Measurements from ENCODE around the gene SCO2. TPM values are rescaled to one million over a fixed set of nuclear protein-coding genes. Genes with fewer than 3 reads are reported as not detected.

SCO2 gene
- total RNA-seq, 1 donor from 2014 or later: 0.78 TPM

DNA sequence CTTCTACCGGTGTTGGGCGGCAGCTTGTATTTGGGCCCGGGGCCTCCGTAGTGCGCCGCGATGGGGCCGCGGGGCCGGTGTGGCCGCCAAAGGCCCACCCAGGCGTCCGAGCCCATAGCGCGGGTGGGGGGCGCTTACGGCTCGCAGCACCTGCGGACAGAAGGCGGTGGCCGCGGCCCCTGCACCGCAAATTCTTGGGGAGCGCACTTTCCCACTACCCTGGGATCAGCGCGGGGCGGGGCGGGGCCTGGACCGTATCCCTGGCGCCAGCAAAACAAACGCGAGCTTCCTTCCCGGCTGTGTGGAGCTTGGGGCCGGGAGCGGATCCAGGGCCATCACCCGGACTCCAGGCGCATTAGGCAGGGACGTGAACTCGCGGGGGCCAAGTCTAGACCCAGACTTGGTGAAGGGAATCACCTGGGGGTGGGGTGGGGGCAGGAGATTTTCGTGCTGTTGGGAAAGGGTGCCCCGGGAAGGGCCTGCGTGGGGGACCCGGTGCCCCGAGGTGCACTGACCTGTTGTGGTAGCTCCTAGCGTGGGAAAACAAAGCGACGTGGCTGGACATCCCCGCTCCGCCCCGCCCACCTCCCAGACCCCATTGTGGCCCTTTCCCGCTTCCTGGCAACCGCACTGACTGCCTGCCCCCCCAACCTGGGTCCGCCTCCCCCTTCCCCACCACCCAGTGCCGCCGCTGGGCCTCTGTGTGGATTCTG is 6.7 kb upstream of the SCO2 start:
- DNase-seq: no peak

DNA sequence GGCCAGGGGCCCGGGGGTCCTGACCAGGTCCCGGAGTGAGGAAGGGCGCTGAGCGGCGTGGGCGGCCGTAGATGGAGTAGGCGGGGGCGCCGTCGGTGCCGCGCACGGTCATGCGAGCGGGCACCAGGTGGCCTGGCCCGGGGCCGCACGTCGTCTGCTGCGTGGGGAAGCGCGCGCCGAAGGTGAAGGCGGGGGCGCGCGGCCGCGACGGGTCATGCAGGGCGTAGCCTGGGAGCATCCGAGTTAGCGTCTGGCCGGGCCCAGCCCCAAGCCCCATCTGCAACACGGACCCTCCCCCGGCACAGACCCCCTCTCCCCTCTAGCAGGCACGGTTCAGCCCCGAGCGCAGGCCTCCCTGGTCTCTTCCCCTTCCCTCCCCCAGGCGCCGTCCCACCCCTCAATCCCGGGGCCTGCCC is 6.2 kb upstream of the SCO2 start:
- DNase-seq: no peak

DNA sequence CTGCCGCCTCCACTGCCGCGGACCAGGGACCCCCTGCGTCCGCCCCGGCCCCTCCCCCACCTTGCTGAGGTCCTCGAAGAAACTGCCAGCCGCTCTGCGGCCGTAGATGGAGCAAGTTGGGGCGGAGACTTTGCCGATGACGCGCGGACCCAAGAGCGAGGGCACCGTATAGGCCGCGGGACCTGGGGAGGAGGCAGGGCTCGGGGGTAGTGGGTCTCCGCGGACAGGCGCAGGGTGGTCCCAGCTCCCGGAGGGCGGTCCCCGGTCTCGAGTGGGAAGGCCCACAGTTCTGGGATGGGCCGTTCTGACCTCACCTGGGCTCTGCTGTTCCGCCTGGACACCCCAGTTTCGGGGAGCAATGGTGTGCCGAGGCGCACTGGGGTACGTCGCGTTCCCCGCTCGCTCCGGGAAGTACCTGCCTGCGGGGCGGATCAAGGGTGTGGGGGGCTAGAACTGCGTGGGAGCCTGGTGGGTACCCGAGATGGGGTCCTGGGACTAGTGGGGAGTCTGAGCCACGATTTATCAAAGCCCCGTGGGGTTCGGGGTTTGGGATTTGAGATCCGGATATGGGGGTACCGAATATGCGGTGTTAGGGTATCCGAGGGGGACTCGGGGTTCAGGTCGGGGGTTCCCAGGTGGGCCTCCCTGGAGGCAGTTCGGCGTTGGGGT is 5.6 kb upstream of the SCO2 start:
- no peak for DNase-seq

DNA sequence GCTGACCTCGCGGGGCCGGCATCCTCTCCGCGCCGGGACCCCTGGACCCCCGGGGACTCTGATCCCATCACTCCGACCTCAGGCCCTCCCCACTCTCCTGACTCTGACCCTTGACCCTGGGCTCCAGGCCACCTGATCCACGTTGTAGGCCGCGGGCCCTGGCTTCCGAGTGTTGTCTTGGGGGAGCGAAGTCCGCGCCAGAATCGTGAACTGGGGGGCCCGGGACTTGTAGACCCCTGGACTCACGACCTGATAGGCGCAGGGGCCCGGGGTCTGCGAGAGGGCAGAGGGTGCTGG is 5.1 kb upstream of the SCO2 start:
- no peak for DNase-seq

DNA sequence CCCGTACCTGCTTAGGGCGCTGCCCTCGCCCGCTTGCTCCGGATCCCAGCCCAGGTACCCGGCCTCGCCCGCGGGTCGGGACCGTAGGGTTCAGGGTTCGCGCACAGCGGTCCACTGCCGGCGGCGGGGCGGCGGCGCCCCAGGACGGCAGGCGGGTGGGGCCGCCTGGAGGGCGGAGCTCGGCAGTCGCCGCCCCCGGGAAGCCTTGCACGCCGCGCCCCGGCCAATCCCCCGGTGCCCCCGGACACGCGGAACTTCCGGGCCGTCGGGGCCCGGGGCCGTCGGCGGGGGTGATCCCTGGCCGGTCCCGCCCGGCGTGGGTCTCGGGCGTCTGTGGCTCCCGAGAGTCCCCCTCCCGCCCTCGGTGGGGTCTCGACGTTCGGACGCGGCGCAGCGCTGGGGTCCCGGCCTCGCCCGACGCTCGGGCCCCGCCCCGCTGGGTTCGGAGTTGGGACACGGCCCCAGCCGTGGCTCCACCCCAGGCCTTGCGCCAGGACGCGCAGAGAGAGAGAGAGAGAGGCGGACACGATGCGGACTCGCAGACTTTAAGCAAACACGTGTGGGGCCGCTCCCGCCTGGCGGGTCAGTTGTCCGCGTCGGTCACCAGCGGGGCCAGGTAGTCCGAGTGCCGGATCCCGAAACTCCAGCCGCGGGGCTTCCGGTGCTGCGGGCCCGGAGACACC is 4.6 kb upstream of the SCO2 start, which contains the start of gene TYMP:
TSS of gene TYMP (minus strand) at position 116 of the 683 bp plus-strand sequence. CDS start 303 bp downstream, outside the sequence.
- DNase-seq: no peak

DNA sequence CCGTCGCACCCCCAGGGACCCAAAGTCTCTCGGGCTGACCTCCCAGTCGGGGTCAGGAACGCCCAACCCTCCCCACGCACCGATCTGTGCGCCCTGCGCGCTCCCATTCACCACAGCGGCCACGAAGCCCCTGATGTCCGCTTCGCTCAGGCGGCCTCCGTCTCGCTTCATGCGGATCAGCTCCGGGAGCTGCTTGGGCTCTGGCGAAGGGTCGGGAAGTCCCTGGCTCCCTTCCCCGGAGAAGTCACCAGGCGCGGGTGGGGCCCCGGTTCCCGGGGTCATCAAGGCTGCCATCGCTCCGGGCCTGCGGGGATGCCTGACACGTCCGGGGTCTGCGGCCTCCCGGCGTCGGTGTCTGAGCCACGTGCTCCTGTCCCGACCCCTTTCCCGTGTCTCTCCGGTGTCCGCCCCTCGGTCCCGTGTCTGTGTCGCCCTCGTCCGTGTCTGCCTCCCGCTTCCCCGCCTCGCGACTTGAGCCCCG is 4.1 kb upstream of the SCO2 start:
- DNase-seq: no peak

DNA sequence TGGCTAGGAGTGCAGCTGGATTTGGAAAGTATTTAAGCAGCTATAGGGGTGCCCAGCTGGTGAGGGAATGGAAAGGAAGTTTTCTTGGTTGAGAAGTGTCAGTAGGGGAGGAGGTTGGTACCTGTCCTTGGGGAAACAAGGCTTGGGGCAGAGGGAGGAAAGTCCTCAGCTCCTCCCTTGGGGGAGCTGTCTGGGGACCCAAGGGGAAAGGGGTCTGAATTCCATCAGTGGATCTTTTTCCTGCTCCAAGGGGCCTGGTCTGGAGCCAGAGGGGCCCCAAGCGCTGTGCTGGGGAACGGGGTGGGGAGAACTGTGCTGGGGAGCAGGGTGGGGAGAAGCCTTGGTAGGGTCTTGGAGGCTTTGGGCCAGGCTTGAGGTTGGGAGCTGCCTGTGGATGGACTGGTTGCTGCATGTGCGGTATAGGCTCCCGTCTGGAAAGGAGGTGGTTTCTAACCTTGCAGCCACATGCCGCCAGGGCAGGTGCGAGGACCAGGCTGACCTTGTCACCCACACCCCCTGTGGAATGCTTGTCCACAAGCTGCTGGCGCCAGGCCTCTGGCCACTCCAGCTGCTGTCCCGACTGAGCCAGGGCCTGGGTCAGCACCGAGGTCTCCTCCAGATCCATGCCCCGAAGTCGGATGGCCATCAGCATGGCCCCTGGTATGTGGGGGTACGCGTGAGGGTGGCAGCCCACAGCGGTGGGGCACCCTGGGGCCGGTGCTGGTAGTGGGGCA is 3.5 kb upstream of the SCO2 start:
- DNase-seq: no peak

DNA sequence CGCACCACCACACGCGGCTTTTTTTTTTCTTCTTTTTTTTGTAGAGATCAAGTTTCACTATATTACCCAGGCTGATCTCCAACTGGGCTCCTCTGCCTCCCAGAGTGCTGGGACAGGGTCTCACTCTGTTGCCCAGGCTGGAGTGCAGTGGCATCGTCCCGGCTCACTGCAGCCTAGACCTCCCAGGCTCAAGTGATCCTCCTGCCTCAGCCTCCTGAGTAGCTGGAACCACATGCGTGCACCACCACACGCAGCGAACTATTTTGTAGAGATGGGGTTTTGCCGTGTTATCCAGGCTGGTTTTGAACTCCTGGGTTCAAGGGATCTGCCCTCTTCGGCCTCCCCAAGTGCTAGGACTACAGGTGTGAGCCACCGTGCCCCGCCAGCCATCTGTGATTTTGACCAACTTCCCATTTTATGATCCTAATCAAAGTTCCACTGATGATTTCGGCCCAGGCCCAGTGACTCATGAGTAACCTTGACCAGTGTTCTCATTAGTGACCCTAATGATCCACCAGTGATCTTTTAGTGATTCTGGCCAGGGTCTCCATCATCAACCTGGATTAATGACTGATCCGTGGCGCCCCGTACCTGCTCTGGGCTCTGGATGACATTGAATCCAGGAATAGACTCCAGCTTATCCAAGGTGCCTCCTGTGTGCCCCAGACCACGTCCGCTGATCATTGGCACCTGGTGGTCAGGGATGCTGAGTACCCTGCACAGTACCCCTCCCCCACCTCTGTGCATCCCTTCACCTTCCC is 2.7 kb upstream of the SCO2 start:
- DNase-seq: no peak

DNA sequence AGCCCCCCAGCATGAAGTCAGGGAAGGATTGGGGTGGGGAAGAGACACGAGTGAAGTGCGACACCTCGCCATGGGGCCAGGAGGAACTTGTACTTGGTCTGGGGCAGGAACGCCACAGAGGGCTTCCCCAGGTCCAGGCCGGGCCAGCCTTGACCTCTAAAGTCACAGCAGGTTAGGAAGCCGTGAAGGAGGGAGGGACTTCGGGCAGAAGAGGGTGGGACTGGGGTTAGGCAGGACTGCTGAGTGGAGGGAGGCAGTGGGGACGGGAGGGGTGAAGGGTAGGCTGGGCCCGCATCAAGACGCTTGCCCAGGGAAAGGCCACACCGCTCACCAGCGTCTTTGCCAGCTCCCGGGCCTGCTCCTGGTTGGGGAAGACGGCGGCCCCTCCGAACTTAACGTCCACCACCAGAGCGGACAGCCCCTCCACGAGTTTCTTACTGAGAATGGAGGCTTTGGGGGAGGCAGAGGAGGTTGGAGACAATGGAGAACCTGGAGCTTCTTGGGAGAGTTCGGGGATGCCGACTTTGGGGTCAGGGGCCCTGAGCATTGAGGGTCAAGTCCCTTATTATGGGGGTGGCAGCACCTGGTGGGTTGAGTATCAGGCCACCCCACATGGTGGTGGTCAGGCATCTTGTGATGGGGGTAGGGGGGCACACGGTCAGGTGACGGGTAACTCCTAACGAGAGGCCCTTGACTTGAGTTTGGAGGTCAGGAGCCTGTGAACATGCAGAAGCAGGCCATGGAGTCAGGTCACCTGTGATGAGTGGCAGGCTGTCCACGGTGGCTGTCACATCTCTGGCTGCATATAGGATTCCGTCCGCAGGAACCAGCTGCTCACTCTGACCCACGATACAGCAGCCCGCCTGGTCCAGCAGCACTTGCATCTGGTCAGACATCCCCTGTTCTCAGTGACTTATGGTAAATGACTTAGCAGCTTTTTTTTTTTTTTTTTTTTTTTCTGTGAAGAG is 1.7 kb upstream of the SCO2 start:
- no peak for DNase-seq

DNA sequence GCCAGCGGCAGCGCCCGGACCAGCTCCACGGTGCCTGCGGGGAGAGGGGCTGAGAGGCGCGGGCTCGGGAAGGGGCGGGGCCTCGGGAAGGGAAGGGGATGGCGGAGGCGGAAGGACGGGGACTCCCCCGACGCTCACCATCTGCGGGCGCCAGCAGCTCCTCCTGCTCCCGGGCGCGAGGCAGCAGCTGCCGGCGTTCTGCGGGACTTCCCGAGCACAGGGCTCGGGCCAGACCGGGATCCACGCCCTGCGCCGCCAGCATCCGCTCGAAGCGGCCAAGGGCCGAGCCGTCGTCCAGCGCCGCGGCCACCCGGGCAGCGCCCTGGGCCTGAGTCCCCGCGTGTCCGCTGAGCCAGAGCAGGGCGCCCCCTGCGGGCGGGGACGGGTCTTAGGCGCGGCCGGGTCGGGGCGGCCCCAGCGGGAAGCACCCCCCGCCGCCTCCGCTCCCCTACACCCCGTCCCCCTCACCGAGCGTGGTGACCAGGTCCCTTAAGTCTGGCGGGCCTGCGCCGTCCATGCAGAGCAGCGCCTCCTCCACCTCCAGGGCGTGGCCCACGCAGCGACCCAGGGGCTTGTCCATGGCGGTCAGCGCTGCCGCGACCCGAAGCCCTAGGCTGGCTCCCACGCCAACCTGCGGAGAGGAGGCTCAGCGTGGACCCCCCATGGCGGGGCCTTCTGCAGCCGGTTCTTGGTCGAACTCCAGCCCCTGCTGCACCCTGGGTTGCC is 873 bp upstream of the SCO2 start:
- peak; percentile 63 for DNase-seq

DNA sequence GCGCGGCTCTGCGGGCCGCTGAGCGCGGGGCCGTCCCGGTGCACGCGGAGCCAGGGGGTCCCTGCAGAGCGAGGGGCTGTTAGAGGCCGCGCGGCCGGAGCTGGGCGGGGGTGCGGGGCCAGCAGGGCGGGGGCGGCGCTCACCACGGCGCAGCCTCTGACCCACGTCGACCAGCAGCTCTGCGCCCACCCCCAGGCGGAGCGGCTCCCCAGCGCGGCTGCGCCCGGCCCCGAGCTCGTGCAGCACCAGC is 385 bp upstream of the SCO2 start:
- no peak for DNase-seq

DNA sequence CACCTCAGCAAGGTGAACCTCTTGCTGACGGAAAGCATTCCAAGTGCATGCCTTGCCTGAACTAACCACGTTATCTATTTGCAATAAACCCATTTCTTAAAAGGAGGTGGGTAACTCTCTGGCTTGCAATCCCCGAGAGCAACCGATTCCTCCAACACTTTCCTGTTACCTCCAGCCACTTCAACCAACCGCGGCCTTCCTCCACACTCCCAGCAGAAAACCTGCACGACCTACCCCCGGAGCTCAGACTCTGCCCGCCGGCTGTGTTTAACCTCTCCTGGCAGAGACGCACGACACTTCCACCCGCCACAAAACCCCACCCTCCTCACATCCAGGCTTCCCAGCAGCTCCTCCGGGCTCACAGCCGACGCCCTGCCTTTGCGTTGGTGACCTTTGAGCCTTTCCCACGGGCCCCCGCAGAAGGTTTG is 708 bp downstream of the SCO2 start:
- no peak for DNase-seq

DNA sequence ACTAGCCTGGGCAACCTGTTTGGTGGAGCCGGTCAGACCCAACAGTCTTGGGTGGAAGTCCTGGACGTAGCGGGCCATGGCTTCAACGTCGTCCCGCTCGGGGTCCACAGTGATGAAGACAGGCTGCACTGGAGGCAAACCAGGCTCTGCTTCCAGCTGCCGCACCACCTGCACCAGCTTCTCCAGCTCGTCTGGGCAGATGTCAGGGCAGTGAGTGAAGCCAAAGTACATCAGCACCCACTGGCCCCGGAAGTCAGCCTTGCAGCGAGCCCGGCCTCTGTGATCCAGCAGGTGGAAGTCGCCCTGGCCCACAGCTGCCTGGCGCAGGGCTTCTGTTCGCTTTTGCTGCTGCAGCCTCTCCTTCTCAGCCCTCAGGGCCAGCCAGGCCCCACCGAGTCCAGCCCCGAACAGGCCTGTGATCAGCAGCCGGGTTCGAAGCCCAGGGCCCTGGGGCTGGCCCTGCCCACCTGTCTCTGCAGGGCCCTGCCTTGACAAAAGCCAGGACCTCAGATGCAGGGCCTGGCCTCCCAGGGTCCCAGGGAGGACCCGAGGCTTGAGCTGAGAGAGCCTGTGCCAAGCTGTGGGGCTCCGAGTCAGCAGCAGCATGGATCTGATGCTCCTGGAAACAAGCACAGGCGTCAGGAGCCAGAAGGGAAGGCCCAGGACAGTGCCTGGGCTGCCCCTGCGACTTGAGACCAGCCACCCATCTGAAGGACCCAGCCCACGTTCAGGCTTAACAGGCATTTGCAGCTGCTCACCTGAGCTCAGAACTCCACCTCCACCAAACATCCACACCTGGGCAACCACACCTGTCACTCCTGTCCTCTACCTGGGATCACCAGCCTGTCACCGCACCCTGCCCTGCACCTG is 1.4 kb downstream of the SCO2 start:
- no peak for DNase-seq

DNA sequence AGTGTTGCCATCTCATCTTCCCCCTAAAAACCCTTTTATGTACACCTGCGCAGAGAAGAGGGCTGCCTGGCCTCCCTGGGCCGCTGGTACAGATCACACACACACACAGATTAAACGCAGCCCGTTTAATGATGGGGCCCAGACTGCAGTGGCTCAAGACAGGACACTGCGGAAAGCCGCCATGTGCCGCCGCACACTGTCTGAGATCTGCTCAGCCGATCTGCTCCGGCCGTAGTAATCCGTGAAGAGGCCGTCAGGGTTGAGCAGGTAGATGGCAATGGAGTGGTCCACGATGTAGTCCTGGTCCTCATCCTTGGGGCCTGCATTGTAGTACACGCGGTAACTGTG is 2.0 kb downstream of the SCO2 start:
- no peak for DNase-seq

DNA sequence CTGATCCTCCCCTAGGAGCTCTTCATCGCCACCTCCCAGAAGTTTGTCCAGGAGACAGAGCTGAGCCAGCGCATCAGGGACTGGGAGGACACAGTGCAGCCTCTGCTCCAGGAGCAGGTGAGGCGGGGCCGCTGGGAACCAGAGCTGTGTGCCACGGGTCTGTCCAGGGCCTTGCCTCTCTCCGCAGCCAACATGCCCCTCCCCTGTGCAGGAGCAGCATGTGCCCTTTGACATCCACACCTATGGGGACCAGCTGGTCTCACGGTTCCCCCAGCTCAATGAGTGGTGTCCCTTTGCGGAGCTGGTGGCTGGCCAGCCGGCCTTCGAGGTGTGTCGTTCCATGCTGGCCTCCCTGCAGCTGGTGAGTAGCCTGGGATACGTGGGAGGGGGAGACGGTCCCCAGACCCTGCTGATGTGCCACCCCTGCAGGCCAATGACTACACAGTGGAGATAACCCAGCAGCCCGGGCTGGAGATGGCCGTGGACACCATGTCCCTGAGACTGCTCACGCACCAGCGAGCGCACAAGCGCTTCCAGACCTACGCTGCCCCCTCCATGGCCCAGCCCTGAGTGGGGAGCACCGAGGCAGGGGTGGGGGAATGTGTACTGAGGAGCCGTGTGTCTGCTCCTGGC is 2.5 kb downstream of the SCO2 start:
- DNase-seq: no peak

DNA sequence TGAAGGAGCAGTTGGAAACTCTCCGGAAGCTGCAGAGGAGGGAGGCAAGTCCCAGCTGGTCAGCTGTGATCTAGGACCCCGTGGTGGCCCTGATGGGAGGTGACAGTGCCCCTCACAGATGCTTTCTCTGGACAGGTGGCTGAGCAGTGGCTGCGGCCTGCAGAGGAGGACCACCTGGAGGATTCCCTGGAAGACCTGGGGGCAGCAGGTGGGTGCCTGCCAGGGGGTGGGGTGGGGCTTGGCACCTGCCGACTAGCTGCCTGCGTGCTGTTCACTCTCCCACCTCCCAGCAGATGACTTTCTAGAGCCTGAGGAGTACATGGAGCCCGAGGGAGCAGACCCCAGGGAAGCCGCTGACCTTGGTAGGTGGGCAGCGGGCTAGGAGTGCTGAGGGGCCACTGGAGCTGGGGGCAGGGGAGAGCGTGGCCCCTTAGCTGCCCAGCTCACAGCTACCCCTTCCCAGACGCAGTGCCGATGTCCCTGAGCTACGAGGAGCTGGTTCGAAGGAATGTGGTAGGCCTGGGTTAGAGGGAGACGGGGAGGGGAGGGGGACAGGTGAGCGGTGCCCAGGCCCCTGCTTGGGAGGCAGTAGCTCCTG is 3.1 kb downstream of the SCO2 start:
- no peak for DNase-seq

DNA sequence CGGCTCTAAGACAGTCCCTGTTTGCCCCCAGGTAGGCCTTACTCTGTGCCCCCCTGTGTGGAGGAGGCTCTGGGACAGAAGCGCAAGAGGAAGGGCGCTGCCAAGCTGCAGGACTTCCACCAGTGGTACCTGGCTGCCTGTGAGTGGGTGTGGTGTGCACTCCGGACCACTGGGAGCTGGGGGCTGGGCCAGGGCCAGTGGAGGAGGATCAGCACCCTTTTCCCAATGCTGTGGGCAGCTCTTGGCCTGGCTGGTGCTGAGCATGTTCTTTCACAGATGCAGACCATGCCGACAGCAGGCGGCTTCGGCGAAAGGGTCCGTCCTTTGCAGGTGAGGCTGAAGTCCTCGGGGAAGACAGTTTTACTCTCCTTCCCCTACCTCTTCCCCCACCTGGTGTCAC is 3.7 kb downstream of the SCO2 start:
- DNase-seq: no peak

DNA sequence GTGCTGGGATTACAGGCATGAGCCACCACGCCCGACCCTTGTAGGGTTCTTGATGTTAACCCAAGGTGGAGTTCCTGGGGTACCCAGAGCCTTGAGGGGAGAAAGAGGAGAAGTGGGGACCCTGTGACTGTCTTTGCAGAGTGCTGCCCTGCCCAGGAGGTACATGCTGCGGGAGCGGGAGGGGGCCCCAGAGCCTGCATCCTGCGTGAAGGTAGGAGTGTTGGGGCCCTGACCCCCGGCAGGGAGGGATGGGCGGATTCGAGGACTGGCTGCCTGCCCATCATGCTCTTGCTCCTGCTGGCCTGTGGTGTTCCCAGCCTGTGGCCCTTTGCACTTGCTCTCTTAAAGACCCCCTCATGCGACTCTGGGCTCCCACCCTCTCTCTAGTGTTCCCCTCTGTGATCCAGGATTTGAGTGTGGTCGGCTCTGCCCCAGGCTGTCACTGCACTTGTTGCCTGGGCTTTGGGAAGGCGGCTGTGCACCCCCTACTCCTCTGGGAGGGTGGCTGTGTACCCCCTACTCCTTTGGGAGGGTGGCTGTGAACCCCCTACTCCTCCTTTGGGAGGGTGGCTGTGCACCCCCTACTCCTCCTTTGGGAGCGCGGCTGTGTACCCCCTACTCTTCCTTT is 4.5 kb downstream of the SCO2 start:
- DNase-seq: no peak

All from occipital lobe (tissue), 2 donors.